WTC11 (cell line): ENCODE data around the gene HSPH1.

ENCODE experiments used
- ELF4 ChIP-seq: sonication (generic); formaldehyde crosslinking; IDR thresholded peaks from 2 replicates; pipeline ENCODE4 v1.8.1; 2022; ENCODE audit warnings: low read depth, mild to moderate bottlenecking, moderate library complexity, missing genetic modification reagents
- ESRRA ChIP-seq: sonication (generic); formaldehyde crosslinking; IDR thresholded peaks from 2 replicates; pipeline ENCODE4 v1.8.1; 2022; ENCODE audit warnings: mild to moderate bottlenecking, missing genetic modification reagents, borderline replicate concordance
- HMGXB4 ChIP-seq: sonication (generic); formaldehyde crosslinking; IDR thresholded peaks from 2 replicates; pipeline ENCODE4 v1.8.1; 2023; ENCODE audit warnings: mild to moderate bottlenecking, moderate library complexity, missing genetic modification reagents
- NFYB ChIP-seq: sonication (generic); formaldehyde crosslinking; conservative IDR thresholded peaks from 2 replicates; pipeline ENCODE4 v1.8.0; 2022; ENCODE audit warnings: low read depth, missing genetic modification reagents
- RELA ChIP-seq: sonication (generic); formaldehyde crosslinking; IDR thresholded peaks from 2 replicates; pipeline ENCODE4 v1.8.1; 2022; ENCODE audit warnings: missing genetic modification reagents, mild to moderate bottlenecking, borderline replicate concordance
- SMAD3 ChIP-seq: sonication (generic); formaldehyde crosslinking; IDR thresholded peaks from 2 replicates; pipeline ENCODE4 v1.8.0; 2022; ENCODE audit warnings: missing genetic modification reagents, mild to moderate bottlenecking, borderline replicate concordance
- TEAD4 ChIP-seq: sonication (generic); formaldehyde crosslinking; IDR thresholded peaks from 2 replicates; pipeline ENCODE4 v1.8.0; 2022; ENCODE audit warnings: mild to moderate bottlenecking, missing genetic modification reagents
- ZNF121 ChIP-seq: sonication (generic); formaldehyde crosslinking; IDR thresholded peaks from 2 replicates; pipeline ENCODE4 v1.8.0; 2023; ENCODE audit warnings: missing genetic modification reagents
- ZNF317 ChIP-seq: sonication (generic); formaldehyde crosslinking; IDR thresholded peaks from 2 replicates; pipeline ENCODE4 v1.8.1; 2023; ENCODE audit warnings: low read depth, mild to moderate bottlenecking, moderate library complexity, missing genetic modification reagents, borderline replicate concordance
- TF ChIP-seq, protein P1 (sequence below): fragments of 200-600 bp; IDR thresholded peaks from 2 replicates; pipeline ENCODE4 v1.8.0; 2022; ENCODE audit warnings: antibody characterized with exemption
- TF ChIP-seq, protein P2 (sequence below): sonication (generic); formaldehyde crosslinking; IDR thresholded peaks from 2 replicates; pipeline ENCODE4 v1.8.1; 2022; ENCODE audit warnings: mild to moderate bottlenecking, moderate library complexity, missing genetic modification reagents
- TF ChIP-seq, protein P3 (sequence below): sonication (generic); formaldehyde crosslinking; IDR thresholded peaks from 2 replicates; pipeline ENCODE4 v1.8.0; 2022; ENCODE audit warnings: mild to moderate bottlenecking, missing genetic modification reagents
- TF ChIP-seq, protein P4 (sequence below): sonication (generic); formaldehyde crosslinking; IDR thresholded peaks from 2 replicates; pipeline ENCODE4 v1.8.0; 2022; ENCODE audit warnings: mild to moderate bottlenecking, missing genetic modification reagents
- TF ChIP-seq, protein P5 (sequence below): sonication (generic); formaldehyde crosslinking; IDR thresholded peaks from 2 replicates; pipeline ENCODE4 v1.8.1; 2022; ENCODE audit warnings: missing genetic modification reagents, borderline replicate concordance

- TF ChIP-seq, protein P1, sequence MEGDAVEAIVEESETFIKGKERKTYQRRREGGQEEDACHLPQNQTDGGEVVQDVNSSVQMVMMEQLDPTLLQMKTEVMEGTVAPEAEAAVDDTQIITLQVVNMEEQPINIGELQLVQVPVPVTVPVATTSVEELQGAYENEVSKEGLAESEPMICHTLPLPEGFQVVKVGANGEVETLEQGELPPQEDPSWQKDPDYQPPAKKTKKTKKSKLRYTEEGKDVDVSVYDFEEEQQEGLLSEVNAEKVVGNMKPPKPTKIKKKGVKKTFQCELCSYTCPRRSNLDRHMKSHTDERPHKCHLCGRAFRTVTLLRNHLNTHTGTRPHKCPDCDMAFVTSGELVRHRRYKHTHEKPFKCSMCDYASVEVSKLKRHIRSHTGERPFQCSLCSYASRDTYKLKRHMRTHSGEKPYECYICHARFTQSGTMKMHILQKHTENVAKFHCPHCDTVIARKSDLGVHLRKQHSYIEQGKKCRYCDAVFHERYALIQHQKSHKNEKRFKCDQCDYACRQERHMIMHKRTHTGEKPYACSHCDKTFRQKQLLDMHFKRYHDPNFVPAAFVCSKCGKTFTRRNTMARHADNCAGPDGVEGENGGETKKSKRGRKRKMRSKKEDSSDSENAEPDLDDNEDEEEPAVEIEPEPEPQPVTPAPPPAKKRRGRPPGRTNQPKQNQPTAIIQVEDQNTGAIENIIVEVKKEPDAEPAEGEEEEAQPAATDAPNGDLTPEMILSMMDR, result no peak
- TF ChIP-seq, protein P2, sequence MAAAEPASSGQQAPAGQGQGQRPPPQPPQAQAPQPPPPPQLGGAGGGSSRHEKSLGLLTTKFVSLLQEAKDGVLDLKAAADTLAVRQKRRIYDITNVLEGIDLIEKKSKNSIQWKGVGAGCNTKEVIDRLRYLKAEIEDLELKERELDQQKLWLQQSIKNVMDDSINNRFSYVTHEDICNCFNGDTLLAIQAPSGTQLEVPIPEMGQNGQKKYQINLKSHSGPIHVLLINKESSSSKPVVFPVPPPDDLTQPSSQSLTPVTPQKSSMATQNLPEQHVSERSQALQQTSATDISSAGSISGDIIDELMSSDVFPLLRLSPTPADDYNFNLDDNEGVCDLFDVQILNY, result no peak
- TF ChIP-seq, protein P3, sequence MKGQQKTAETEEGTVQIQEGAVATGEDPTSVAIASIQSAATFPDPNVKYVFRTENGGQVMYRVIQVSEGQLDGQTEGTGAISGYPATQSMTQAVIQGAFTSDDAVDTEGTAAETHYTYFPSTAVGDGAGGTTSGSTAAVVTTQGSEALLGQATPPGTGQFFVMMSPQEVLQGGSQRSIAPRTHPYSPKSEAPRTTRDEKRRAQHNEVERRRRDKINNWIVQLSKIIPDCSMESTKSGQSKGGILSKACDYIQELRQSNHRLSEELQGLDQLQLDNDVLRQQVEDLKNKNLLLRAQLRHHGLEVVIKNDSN, result no peak
- no peak for TF ChIP-seq SMAD3 (CRISPR knock-in tag)
- TF ChIP-seq HMGXB4 (CRISPR knock-in tag), result no peak
- TF ChIP-seq ESRRA, result no peak
- TF ChIP-seq ZNF121 (CRISPR knock-in tag), result no peak
- TF ChIP-seq, protein P4, sequence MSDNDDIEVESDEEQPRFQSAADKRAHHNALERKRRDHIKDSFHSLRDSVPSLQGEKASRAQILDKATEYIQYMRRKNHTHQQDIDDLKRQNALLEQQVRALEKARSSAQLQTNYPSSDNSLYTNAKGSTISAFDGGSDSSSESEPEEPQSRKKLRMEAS (CRISPR knock-in tag), result no peak; the same call in 1 of the 2 replicates
- TF ChIP-seq, protein P5, sequence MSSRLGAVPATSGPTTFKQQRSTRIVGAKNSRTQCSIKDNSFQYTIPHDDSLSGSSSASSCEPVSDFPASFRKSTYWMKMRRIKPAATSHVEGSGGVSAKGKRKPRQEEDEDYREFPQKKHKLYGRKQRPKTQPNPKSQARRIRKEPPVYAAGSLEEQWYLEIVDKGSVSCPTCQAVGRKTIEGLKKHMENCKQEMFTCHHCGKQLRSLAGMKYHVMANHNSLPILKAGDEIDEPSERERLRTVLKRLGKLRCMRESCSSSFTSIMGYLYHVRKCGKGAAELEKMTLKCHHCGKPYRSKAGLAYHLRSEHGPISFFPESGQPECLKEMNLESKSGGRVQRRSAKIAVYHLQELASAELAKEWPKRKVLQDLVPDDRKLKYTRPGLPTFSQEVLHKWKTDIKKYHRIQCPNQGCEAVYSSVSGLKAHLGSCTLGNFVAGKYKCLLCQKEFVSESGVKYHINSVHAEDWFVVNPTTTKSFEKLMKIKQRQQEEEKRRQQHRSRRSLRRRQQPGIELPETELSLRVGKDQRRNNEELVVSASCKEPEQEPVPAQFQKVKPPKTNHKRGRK, result no peak
- no peak for TF ChIP-seq RELA (CRISPR knock-in tag)
- TF ChIP-seq ELF4 (CRISPR knock-in tag), result no peak
- no peak for TF ChIP-seq ZNF317 (CRISPR knock-in tag)
- TF ChIP-seq NFYB (CRISPR knock-in tag), result no peak
- TF ChIP-seq TEAD4 (CRISPR knock-in tag), result no peak
These were observed 37.8 kb upstream of the HSPH1 start for GRCh38 chr13:31199527-31199848.
